ENCODE measurements around the gene CHKB.

DNA sequence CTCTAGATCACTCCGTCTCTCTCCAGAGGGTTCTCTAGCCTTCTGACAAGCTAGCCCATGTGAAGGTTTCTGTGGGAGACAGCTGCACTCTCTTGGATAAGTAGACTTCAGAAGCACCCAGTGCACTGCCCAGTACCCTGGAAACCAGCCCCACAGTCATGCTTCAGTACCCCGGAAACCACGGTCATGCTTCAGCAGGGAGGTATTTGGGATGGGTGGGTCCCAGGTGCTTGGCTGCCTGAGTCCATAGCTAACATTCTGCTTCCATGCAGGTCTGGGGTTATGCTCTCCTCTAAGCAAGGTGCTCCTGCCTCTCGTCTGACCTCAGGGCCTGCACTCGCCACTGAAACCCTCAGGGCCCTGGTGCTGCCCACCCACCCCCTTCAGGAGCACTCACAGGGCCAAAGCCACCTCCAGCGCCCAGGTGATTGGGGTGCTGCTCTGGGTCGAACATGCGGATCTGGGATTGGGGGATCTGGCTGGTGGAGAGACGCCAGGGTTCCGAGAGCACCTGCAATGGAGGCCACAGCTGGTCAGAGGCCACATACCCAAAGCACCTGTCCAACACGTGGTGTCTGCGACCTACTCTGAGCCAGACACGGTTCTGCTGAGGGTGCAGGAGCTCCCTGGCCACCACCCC lies 12.6 kb downstream of the CHKB start:
- TF ChIP-seq EZH2phosphoT487 (conservative IDR thresholded peaks at IDR 0.05; ENCODE audit: low read length) = no peak
- TF ChIP-seq, protein P1, sequence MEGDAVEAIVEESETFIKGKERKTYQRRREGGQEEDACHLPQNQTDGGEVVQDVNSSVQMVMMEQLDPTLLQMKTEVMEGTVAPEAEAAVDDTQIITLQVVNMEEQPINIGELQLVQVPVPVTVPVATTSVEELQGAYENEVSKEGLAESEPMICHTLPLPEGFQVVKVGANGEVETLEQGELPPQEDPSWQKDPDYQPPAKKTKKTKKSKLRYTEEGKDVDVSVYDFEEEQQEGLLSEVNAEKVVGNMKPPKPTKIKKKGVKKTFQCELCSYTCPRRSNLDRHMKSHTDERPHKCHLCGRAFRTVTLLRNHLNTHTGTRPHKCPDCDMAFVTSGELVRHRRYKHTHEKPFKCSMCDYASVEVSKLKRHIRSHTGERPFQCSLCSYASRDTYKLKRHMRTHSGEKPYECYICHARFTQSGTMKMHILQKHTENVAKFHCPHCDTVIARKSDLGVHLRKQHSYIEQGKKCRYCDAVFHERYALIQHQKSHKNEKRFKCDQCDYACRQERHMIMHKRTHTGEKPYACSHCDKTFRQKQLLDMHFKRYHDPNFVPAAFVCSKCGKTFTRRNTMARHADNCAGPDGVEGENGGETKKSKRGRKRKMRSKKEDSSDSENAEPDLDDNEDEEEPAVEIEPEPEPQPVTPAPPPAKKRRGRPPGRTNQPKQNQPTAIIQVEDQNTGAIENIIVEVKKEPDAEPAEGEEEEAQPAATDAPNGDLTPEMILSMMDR (IDR thresholded peaks at IDR 0.05; ENCODE audit: insufficient read depth, low read length, poor library complexity, severe bottlenecking) = no peak

Data from SU-DHL-6 (cell line).